Activated CD8-positive, alpha-beta memory T cell treated with anti-CD3 and anti-CD28 coated beads for 4 hours (primary cell): ENCODE data around the gene STK32C.

Experiments used
- DNase-seq, 2 donors: peaks; one replicate each; pipeline ENCODE4 v3.0.0-alpha.2; 2020; ENCODE audit warnings: low read depth in 2 of 2

STK32C gene

GRCh38 chr10:132209978-132210530 is 97.7 kb downstream of the STK32C start:
- no peak for DNase-seq

- DNase-seq, result no peak
Observed at GRCh38 chr10:132209130-132209529, 98.6 kb downstream of the STK32C start.

GRCh38 chr10:132208462-132209050 is 99.2 kb downstream of the STK32C start:
- DNase-seq, result no peak

GRCh38 chr10:132207536-132208461 is 100.0 kb downstream of the STK32C start:
- no peak for DNase-seq

- no peak for DNase-seq
Observed at GRCh38 chr10:132206806-132207535, 100.8 kb downstream of the STK32C start.

- no peak for DNase-seq
Observed at GRCh38 chr10:132206377-132206745, 101.4 kb downstream of the STK32C start.

GRCh38 chr10:132205650-132206376 is 101.9 kb downstream of the STK32C start:
- no peak for DNase-seq

- DNase-seq, result no peak
Observed at GRCh38 chr10:132204781-132205473, 102.8 kb downstream of the STK32C start.

GRCh38 chr10:132204078-132204780 is 103.5 kb downstream of the STK32C start:
- no peak for DNase-seq

GRCh38 chr10:132203256-132204077 is 104.3 kb downstream of the STK32C start:
- DNase-seq, result no peak

- DNase-seq, result no peak
Observed at GRCh38 chr10:132202070-132202970, 105.4 kb downstream of the STK32C start.

GRCh38 chr10:132201111-132201969 is 106.4 kb downstream of the STK32C start:
- DNase-seq, result no peak

GRCh38 chr10:132200344-132201110 is 107.2 kb downstream of the STK32C start:
- DNase-seq, result no peak

GRCh38 chr10:132199854-132200311 is 107.9 kb downstream of the STK32C start:
- DNase-seq, result no peak

GRCh38 chr10:132199268-132199853 is 108.4 kb downstream of the STK32C start:
- no peak for DNase-seq
